Middle frontal gyrus (tissue), 1 donor: ENCODE data around the gene ST6GALNAC3.
"Not testable (repeated sequence)": the region's sequence is repeated elsewhere in the genome, so short reads cannot be mapped to it uniquely, and the experiment has no call there.

Experiments used
- DNase-seq: peaks from one replicate; pipeline ENCODE4 v3.0.0-alpha.2; 2015; ENCODE audit warnings: low spot score; ENCODE audit errors: extremely low spot score

The ST6GALNAC3 gene

GRCh38 chr1:76073481-76073880 is 1.1 kb upstream of the ST6GALNAC3 start:
- DNase-seq: no peak

GRCh38 chr1:76075188-76075489 is 593 bp downstream of the ST6GALNAC3 start:
- DNase-seq: no peak

DNA sequence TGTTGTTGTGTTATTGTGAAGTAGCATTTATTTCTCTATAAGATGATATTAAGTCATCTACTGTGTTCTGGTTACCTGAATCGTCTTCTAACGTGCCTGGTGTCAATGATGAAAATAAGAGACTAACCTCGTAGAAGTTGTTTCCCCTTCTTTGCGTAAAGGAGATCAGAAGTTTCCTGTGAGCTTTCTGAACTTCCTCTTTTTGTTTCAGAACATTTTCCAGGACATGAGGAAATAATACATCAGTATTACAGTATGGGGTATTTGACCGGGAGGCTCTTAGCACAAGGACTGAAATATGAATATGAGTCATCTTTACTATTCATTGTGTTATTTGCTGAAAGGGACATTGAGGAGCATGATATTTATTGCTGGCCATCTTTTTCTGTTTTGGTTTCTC is 1.3 kb downstream of the ST6GALNAC3 start:
- no peak for DNase-seq

GRCh38 chr1:76079475-76080227 is 5.1 kb downstream of the ST6GALNAC3 start:
- DNase-seq: no peak

DNA sequence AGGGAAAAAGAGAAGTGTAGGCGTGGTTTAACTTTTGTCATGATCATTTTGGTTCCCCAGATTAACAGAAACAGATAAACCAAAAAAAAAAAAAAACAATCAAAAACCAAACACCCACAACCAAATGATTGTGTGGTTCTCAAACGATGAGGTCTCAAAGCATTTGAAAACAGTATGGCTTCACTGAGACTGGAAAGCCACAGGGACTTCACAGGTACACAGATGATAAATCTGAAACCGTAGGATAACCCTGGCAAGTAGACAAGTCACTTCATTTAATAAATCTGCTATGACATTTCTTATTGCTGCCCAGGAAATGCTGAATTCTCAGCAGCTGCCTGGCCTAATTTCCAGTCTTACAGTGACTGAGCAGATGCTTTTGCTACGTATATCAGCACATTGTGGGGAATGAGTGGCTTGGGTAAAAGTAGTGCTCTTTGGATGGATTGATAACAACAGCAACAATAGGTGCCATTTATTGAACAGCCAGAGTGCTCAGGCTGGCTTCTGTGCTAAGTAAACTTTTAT is 6.1 kb downstream of the ST6GALNAC3 start:
- no peak for DNase-seq

GRCh38 chr1:76082062-76082461 is 7.5 kb downstream of the ST6GALNAC3 start:
- DNase-seq: no peak

DNA sequence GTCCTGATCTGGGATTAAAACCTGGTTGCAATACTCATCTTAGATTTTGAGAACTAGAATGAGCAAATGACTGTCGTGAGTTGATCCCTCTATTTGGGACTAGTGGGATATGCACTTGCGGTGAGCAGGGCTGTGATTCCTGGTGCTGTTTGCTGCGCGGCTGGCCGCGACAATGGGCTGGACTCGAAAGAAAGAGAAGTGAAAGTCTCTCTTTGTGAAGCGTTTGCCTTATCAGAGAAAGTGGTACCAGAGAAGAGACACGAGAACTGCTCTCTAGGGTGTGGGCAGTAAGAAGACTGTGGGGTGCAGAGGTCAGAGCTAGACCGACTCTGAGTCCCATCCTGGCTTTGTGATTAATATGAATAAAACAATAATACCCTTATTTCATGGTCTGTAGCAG is 8.6 kb downstream of the ST6GALNAC3 start:
- no peak for DNase-seq

GRCh38 chr1:76084029-76084627 is 9.6 kb downstream of the ST6GALNAC3 start:
- no peak for DNase-seq

DNA sequence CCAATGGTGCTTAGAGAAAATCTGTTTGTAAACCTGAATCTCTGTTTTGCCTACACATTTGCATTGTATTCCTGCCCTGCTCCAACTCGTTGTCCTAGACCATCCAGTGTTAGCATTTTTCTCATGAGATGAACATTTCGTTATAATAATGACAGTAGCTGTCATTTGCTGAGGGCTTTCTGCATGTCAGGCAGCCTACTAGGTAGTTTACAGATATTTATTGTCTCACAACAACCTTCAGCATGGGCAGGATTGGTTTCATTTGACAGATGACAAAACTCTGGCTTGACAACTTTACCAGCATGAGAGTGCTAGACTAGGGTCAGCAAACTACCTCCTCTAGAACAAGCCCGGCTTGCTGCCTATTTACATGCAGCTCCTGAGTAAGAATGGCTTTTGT is 10.1 kb downstream of the ST6GALNAC3 start:
- no peak for DNase-seq

GRCh38 chr1:76086109-76086508 is 11.6 kb downstream of the ST6GALNAC3 start:
- DNase-seq: no peak

DNA sequence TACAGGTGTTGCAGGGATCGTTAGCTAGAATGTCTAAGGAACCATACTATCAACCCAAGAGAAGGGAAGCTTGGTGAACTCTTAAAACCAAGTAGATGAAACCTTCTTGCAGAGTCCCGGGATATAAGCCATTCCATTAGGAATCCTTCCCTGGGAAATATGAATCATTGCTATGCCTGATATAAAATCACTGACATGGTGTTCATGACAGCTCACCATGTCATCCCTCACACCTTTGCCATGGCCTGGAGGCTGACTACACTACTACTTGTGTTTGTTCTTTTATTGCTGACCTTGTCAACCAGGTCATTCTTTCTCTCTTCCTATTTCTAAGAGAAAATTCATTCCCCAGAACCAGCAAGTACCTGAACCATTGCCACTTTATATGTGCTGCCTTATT is 12.1 kb downstream of the ST6GALNAC3 start:
- DNase-seq: no peak

GRCh38 chr1:76090283-76091203 is 16.0 kb downstream of the ST6GALNAC3 start:
- DNase-seq: no peak

GRCh38 chr1:76092812-76093211 is 18.3 kb downstream of the ST6GALNAC3 start:
- no peak for DNase-seq

GRCh38 chr1:76093522-76094312 is 19.2 kb downstream of the ST6GALNAC3 start:
- no peak for DNase-seq

DNA sequence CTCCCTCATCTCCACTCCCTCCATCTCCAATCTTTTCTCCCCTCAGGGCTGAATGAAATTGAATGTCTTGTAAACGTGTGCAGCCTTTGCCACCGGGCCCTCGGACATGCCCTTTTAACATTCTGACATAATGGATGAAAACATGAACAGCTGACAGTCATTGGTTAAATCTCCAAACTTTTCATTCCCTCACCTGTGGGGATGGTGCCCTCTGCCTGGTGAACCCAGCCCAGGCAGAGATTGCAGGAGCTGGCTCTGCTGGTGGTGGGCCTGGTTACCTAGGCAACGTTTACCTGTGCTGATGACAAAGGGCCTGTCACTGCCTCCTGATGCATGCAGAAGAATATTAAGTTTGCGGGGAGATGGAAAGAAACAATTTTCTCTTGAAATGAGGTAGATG is 21.3 kb downstream of the ST6GALNAC3 start:
- DNase-seq: no peak

DNA sequence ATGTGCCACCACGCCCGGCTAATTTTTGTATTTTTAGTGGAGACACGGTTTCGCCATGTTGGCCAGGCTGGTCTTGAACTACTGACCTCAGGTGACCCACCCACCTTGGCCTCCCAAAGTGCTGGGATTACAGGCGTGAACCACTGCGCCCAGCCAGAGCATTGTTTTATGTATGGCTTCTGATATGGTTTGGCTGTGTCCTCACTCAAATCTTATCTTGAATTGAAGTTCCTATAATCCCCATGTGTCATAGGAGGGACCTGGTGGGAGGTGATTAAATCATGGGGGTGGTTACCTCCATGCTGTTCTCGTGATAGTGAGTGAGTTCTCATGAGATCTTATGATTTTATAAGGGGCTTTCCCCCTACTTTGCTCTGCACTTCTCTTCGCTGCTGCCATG is 22.5 kb downstream of the ST6GALNAC3 start:
- DNase-seq: not testable (repeated sequence)

GRCh38 chr1:76098845-76099244 is 24.3 kb downstream of the ST6GALNAC3 start:
- DNase-seq: no peak

GRCh38 chr1:76101548-76101947 is 27.0 kb downstream of the ST6GALNAC3 start:
- no peak for DNase-seq

DNA sequence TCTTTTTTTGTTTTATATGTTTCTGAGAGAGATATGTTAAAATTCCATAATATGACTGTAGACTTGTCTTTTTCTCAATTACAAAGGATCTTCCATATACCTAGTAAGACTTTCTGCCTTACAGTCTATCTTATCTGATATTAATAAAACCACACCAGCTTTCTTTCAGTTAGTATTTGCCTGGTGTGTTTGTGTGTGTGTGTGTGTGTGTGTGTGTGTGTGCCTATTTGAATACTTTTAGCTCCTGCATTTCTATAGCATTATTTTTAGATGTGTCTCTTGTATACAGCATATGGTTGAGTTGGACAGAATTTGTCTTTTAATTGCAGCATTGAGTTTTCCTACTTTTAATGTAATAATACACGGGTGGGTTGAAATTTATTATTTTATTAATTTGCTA is 27.5 kb downstream of the ST6GALNAC3 start:
- no peak for DNase-seq

- no peak for DNase-seq
Measured at GRCh38 chr1:76103034-76103433, 28.5 kb downstream of the ST6GALNAC3 start.

GRCh38 chr1:76105372-76105771 is 30.8 kb downstream of the ST6GALNAC3 start:
- no peak for DNase-seq
